Neural cell (in vitro differentiated cells): ENCODE data around the gene UNC45A. TPM values are rescaled to one million over a fixed set of nuclear protein-coding genes. Genes with fewer than 3 reads are reported as not detected.

Experiments used
- H2AFZ ChIP-seq: fragments of 200-600, 300-800 bp; sonication (generic), shearing (Covaris generic); 2 replicates; pipeline ENCODE4 v1.6.0; 2014; ENCODE audit warnings: low read depth, mild to moderate bottlenecking, antibody characterized with exemption, low read length, moderate library complexity
- H3F3A ChIP-seq: fragments of 200-600 bp; shearing (Covaris generic); 2 replicates; pipeline ENCODE4 v1.6.1; 2016; ENCODE audit warnings: mild to moderate bottlenecking, moderate library complexity, mixed read lengths, antibody characterized with exemption, low read length; ENCODE audit not compliant: insufficient read depth, poor library complexity, severe bottlenecking
- H3K27ac ChIP-seq: fragments of 200-600, 300-800 bp; sonication (generic), shearing (Covaris generic); 2 replicates; pipeline ENCODE4 v1.5.1; 2014; ENCODE audit warnings: mild to moderate bottlenecking, low read length, moderate library complexity
- H3K27me3 ChIP-seq: fragments of 300-800, 200-600 bp; sonication (generic), shearing (Covaris generic); 2 replicates; pipeline ENCODE4 v1.6.0; 2014; ENCODE audit warnings: mild to moderate bottlenecking, low read depth, low read length, moderate library complexity; ENCODE audit not compliant: insufficient read depth
- H3K36me3 ChIP-seq: fragments of 300-800, 200-600 bp; sonication (generic), shearing (Covaris generic); 2 replicates; pipeline ENCODE4 v1.5.1; 2014; ENCODE audit warnings: mild to moderate bottlenecking, antibody characterized with exemption, low read length, moderate library complexity; ENCODE audit not compliant: insufficient read depth
- H3K4me2 ChIP-seq: fragments of 300-800, 200-600 bp; sonication (generic), shearing (Covaris generic); 2 replicates; pipeline ENCODE4 v1.6.0; 2014; ENCODE audit warnings: mild to moderate bottlenecking, low read length
- H3K4me3 ChIP-seq: fragments of 300-800, 200-600 bp; sonication (generic), shearing (Covaris generic); 2 replicates; pipeline ENCODE4 v1.5.1; 2014; ENCODE audit warnings: mild to moderate bottlenecking, low read length, moderate library complexity
- H3K79me2 ChIP-seq: fragments of 200-600 bp; shearing (Covaris generic); replicated peaks from 2 replicates; pipeline ENCODE4 v1.6.0; 2014; ENCODE audit warnings: mild to moderate bottlenecking, low read length, moderate library complexity; ENCODE audit not compliant: insufficient read depth
- H3K9ac ChIP-seq: fragments of 300-800, 200-600 bp; sonication (generic), shearing (Covaris generic); 2 replicates; pipeline ENCODE4 v1.6.1; 2016; ENCODE audit warnings: mild to moderate bottlenecking, low read length, mixed read lengths
- H3K9me2 ChIP-seq: fragments of 200-600 bp; shearing (Covaris generic); 2 replicates; pipeline ENCODE4 v1.6.1; 2016; ENCODE audit warnings: mild to moderate bottlenecking, low read length, mixed read lengths; ENCODE audit not compliant: insufficient read depth
- H3K9me3 ChIP-seq: fragments of 200-600, 300-800 bp; sonication (generic), shearing (Covaris generic); 2 replicates; pipeline ENCODE4 v1.6.1; 2016; ENCODE audit warnings: mild to moderate bottlenecking, mixed run types, low read length, moderate library complexity, mixed read lengths
- H4K20me1 ChIP-seq: fragments of 200-600 bp; shearing (Covaris generic); 2 replicates; pipeline ENCODE4 v1.6.1; 2016; ENCODE audit warnings: mild to moderate bottlenecking, mixed run types; ENCODE audit not compliant: insufficient read depth
- CTCF ChIP-seq: fragments of 450-650 bp; IDR thresholded peaks from 2 replicates; pipeline ENCODE4 v1.5.1; 2014; ENCODE audit warnings: antibody characterized with exemption, mild to moderate bottlenecking, moderate library complexity; ENCODE audit not compliant: poor library complexity, severe bottlenecking
- EP300 ChIP-seq: fragments of 450-650 bp; conservative IDR thresholded peaks from 2 replicates; pipeline ENCODE4 v1.6.1; 2014; ENCODE audit warnings: antibody characterized with exemption, mild to moderate bottlenecking, moderate library complexity; ENCODE audit not compliant: poor library complexity, severe bottlenecking
- REST ChIP-seq: IDR thresholded peaks from 2 replicates; pipeline ENCODE4 v1.6.1; 2012; ENCODE audit warnings: borderline replicate concordance
- SMC3 ChIP-seq: fragments of 450-650 bp; conservative IDR thresholded peaks from 2 replicates; pipeline ENCODE4 v1.6.1; 2014; ENCODE audit warnings: antibody characterized with exemption, mild to moderate bottlenecking, moderate library complexity; ENCODE audit not compliant: poor library complexity
- TAF1 ChIP-seq: IDR thresholded peaks from 2 replicates; pipeline ENCODE4 v1.6.1; 2012; ENCODE audit warnings: low read depth
- polyA plus RNA-seq: library from polyadenylated mRNA; depleted of rRNA; stranded (reverse); fragments of >200 nt; gene quantifications from 2 replicates; pipeline ENCODE4 v1.2.3, GENCODE V29; 2014

UNC45A gene
- polyA plus RNA-seq, 1 donor from 2014 or later, result 41.3 TPM

- Histone ChIP-seq H3K9ac (no peak overlapping the region), H3K36me3 (peaks cover 7% of the 10 kb centered on the region), H3K27me3 (no peaks in the 10 kb centered on the region), H3K27ac (no peak overlapping the region), H2AFZ (no peak overlapping the region), H3K9me3 (no peaks in the 10 kb centered on the region), H3K4me2 (no peak overlapping the region), H3F3A (no peaks in the 10 kb centered on the region), H3K9me2 (no peaks in the 10 kb centered on the region), H3K4me3 (no peak overlapping the region), H4K20me1 (no peaks in the 10 kb centered on the region), H3K79me2 (no peaks in the 10 kb centered on the region)
- no peak for TF ChIP-seq CTCF
- no peak for TF ChIP-seq SMC3
- TF ChIP-seq REST, result no peak
- TF ChIP-seq TAF1, result no peak
- no peak for TF ChIP-seq EP300
Measured at GRCh38 chr15:90909976-90910375, 25.1 kb upstream of the UNC45A start.

GRCh38 chr15:90910441-90911301 lies 24.4 kb upstream of the UNC45A start:
- no peak overlapping the region for H3K4me2 ChIP-seq
- H3K27me3 ChIP-seq, result no peaks in the 10 kb centered on the region
- H3F3A ChIP-seq, result no peaks in the 10 kb centered on the region
- H3K79me2 ChIP-seq, result no peaks in the 10 kb centered on the region
- no peaks in the 10 kb centered on the region for H3K9me3 ChIP-seq
- no peak overlapping the region for H2AFZ ChIP-seq
- TF ChIP-seq REST (no peak), TAF1 (no peak)
- H3K9me2 ChIP-seq, result no peaks in the 10 kb centered on the region
- H3K27ac ChIP-seq, result no peak overlapping the region
- H4K20me1 ChIP-seq, result no peaks in the 10 kb centered on the region
- H3K36me3 ChIP-seq, result peaks cover 3% of the 10 kb centered on the region
- H3K4me3 ChIP-seq, result no peak overlapping the region
- no peak overlapping the region for H3K9ac ChIP-seq
